Measurements from ENCODE around the gene SEMA4D. TPM values are rescaled to one million over a fixed set of nuclear protein-coding genes. Genes with fewer than 3 reads are reported as not detected.

SEMA4D gene
- total RNA-seq, 1 donor from 2014 or later = 13.5 TPM

DNA sequence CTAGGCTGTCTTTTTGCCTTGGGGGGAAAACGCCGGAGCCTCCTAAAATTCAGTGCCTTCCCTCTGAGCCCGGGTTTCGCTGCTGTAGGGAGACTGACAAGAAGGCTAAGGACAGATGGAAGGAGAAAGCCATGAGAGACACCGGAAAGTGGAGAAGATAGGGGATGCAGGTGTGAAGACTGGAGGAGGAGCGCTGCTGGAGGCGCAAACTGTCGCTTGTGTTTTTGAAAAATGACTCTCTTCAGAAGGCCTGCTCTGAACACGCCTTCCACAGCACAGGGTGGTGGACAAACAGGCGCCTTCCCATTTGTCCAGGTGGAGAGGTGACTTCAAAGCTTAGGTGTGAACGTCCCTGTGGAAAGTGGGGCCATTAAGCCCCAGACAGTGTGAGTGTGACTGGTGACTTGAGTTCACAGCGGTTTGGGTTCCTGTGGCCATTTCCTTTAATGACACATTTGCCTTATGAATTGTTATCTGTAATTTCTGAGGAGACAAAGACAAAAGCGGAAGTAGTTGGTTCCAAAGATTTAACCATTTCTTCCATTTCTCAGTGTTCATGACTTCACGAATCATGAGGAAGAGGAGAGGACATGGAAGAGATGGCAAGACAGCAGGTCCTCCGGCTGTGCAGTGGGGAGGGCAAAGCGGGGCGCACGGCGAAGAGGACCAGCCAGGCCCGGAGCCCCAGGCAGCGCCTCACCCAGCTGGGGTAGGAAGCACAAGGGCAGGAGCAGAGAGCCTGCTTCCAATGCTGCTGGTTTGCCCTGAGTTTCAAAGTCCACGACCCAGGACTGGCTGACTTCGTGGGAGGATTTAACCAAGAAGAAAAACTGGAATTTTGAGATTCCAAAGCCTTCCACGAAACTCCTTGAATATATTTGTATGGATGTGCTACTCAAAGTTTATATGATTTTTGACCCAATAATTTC is 27.8 kb upstream of the SEMA4D start:
- H3K36me3 ChIP-seq = no peaks in the 10 kb centered on the region
- no peaks in the 10 kb centered on the region for H3K9me3 ChIP-seq
- H3K4me3 ChIP-seq = no peak overlapping the region
- DNase-seq (ENCODE audit: low spot score in 2 of 2) = no peak
- no peak for TF ChIP-seq CTCF (IDR thresholded peaks at IDR 0.05)
- H3K27me3 ChIP-seq = no peaks in the 10 kb centered on the region
- no peaks in the 10 kb centered on the region for H3K4me1 ChIP-seq
- intact Hi-C loops (cut with DNase I) = no loop called here
- no peak overlapping the region for H3K27ac ChIP-seq

DNA sequence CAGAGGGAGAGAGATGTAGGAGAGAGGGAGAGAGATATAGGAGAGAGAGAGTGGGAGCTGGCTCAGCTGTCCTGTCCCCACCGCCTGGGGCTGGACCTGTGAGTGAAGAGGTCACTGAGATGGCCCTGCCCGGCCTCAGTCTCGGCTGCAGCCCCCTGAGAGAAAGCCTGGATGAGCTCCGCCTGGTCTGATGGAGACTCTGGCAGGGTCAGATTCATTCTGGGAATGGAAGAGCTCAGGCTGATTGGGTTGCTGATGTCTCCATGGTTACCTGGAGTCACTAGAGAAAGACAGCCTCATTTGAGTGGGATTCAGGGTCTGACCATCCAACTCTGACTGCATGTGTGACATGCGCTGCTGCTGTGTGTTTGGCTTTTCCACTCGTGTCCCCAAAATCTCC is 27.1 kb upstream of the SEMA4D start:
- Histone ChIP-seq H3K9me3 (no peaks in the 10 kb centered on the region), H3K27me3 (no peaks in the 10 kb centered on the region), H3K36me3 (no peaks in the 10 kb centered on the region), H3K4me1 (no peaks in the 10 kb centered on the region), H3K27ac (no peak overlapping the region), H3K4me3 (no peak overlapping the region)
- DNase-seq (ENCODE audit: low spot score in 2 of 2) = no peak
- intact Hi-C loops (cut with DNase I) = no loop called here
- no peak for TF ChIP-seq CTCF (IDR thresholded peaks at IDR 0.05)

DNA sequence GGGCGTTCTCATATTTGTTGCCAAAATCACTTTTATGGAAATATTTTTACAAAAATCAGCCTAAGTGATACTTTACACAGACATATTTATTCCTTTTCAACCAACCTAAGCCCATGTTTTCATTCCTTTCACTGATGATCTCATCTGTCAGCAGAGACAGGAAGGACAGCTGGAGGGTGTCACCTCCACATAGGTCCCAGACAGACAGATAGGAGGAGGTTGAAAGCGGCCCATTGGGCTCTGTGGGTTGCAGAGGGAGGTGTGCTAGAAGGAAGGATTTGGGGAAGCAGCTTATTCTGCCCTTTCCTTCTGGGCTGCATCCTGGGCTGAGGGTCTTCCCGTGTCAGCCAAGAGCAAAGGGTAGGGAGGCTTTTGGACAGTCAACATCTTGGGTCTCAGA is 26.0 kb upstream of the SEMA4D start:
- Histone ChIP-seq H3K4me1 (no peaks in the 10 kb centered on the region), H3K27me3 (no peaks in the 10 kb centered on the region), H3K4me3 (no peak overlapping the region), H3K27ac (no peak overlapping the region), H3K36me3 (no peaks in the 10 kb centered on the region), H3K9me3 (no peaks in the 10 kb centered on the region)
- intact Hi-C loops (cut with DNase I) = no loop called here
- DNase-seq (ENCODE audit: low spot score in 2 of 2) = no peak
- TF ChIP-seq CTCF (IDR thresholded peaks at IDR 0.05) = no peak

DNA sequence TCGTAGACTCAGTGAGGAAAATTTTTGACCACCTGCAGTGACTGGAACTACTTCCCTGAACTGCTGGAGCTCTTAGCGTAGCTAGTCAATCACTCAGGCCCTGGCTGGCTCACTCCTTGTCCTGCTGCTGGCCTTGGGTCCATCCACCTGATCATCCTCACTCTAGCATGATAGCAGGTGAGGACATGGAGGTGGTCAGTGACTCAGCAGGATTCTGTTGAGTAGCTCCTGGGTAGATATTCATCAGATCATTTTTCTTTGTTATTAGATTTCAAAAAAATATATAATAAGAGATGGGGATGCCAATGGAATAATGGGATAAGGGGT is 25.0 kb upstream of the SEMA4D start:
- Histone ChIP-seq H3K9me3 (no peaks in the 10 kb centered on the region), H3K27ac (no peak overlapping the region), H3K4me1 (no peaks in the 10 kb centered on the region), H3K4me3 (no peak overlapping the region), H3K36me3 (no peaks in the 10 kb centered on the region), H3K27me3 (no peaks in the 10 kb centered on the region)
- no peak for TF ChIP-seq CTCF (IDR thresholded peaks at IDR 0.05)
- no peak for DNase-seq (ENCODE audit: low spot score in 2 of 2)
- intact Hi-C loops (cut with DNase I) = no loop called here

DNA sequence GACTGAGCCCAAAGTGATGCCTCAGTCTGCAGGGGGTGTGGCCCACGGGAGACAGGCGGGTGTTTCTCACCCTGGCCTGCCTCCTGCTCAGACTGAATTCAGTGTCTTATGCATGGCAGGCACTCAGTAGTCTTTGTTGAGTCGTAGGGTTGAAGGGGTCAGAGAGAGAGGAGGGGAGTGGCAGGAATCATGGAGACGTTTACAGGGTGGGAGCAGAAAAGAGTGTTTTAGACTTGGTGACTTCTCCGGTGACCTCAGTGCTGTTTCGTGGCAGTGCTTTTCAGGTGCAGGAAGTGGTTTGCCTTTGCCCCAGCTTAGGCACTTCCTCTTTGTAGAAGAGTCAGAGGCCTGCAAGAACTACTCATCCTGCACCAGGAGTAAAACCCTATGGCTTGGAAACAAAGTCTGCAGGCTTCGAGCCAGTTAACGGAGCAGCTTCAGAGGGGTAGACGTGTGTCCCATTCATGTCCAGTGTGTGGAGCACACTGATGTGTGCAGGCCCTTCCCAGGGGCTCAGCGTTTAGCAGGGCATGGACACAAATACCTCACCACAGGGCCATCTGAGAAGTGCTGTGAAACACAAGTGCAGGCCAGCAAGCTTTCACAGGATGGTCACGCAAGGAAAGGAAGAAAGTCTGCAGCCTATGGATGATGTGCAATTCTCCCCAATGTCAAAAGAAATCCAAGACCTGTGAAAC is 24.5 kb upstream of the SEMA4D start:
- no peak for DNase-seq (ENCODE audit: low spot score in 2 of 2)

More for the DNA sequence above, 24.5 kb upstream of the SEMA4D start:
- TF ChIP-seq CTCF (IDR thresholded peaks at IDR 0.05) = no peak
- Histone ChIP-seq H3K4me3 (no peak overlapping the region), H3K27ac (no peak overlapping the region), H3K4me1 (no peaks in the 10 kb centered on the region), H3K9me3 (no peaks in the 10 kb centered on the region), H3K27me3 (no peaks in the 10 kb centered on the region), H3K36me3 (no peaks in the 10 kb centered on the region)
- intact Hi-C loops (cut with DNase I) = no loop called here

All from ascending aorta (tissue), 2 donors.